Measurements from ENCODE around the gene TRIM60. TPM values are rescaled to one million over a fixed set of nuclear protein-coding genes. Genes with fewer than 3 reads are reported as not detected.
"Not testable (repeated sequence)": the region's sequence is repeated elsewhere in the genome, so short reads cannot be mapped to it uniquely, and the experiment has no call there.

Gene TRIM60
- total RNA-seq, 1 donor from 2014 or later: not detected

- no peak for TF ChIP-seq CTCF (conservative IDR thresholded peaks at IDR 0.05)
- no peak for DNase-seq (ENCODE audit: extremely low spot score, unreplicated experiment)
- Mint-ChIP-seq H3K27me3 (peaks cover 4% of the 10 kb centered on the region), H3K4me3 (no peak overlapping the region), H3K36me3 (no peaks in the 10 kb centered on the region), H3K4me1 (ENCODE audit: unreplicated experiment) (no peaks in the 10 kb centered on the region), H3K9me3 (no peaks in the 10 kb centered on the region), H3K27ac (no peak overlapping the region)
These were observed 20.8 kb upstream of the TRIM60 start for GRCh38 chr4:165010991-165011390.

- Mint-ChIP-seq H3K4me3 (no peak overlapping the region), H3K27me3 (peaks cover 4% of the 10 kb centered on the region), H3K27ac (no peak overlapping the region), H3K4me1 (ENCODE audit: unreplicated experiment) (no peaks in the 10 kb centered on the region), H3K36me3 (no peaks in the 10 kb centered on the region), H3K9me3 (no peaks in the 10 kb centered on the region)
- TF ChIP-seq CTCF (conservative IDR thresholded peaks at IDR 0.05): no peak
- DNase-seq (ENCODE audit: extremely low spot score, unreplicated experiment): no peak
These were observed 20.4 kb upstream of the TRIM60 start for GRCh38 chr4:165011403-165011802.

- no peak overlapping the region for H3K4me3 Mint-ChIP-seq
- no peaks in the 10 kb centered on the region for H3K4me1 Mint-ChIP-seq (ENCODE audit: unreplicated experiment)
- H3K27ac Mint-ChIP-seq: no peak overlapping the region
- H3K36me3 Mint-ChIP-seq: no peaks in the 10 kb centered on the region
- no peak for TF ChIP-seq CTCF (conservative IDR thresholded peaks at IDR 0.05)
- H3K9me3 Mint-ChIP-seq: no peaks in the 10 kb centered on the region
- peaks cover 4% of the 10 kb centered on the region for H3K27me3 Mint-ChIP-seq
- DNase-seq (ENCODE audit: extremely low spot score, unreplicated experiment): no peak
These were observed 18.1 kb upstream of the TRIM60 start for GRCh38 chr4:165013691-165014090.

- no peaks in the 10 kb centered on the region for H3K27me3 Mint-ChIP-seq
- no peaks in the 10 kb centered on the region for H3K4me1 Mint-ChIP-seq (ENCODE audit: unreplicated experiment)
- no peaks in the 10 kb centered on the region for H3K36me3 Mint-ChIP-seq
- no peak overlapping the region for H3K27ac Mint-ChIP-seq
- DNase-seq (ENCODE audit: extremely low spot score, unreplicated experiment): no peak
- TF ChIP-seq CTCF (conservative IDR thresholded peaks at IDR 0.05): peak; percentile 37
- no peak overlapping the region for H3K4me3 Mint-ChIP-seq
- no peaks in the 10 kb centered on the region for H3K9me3 Mint-ChIP-seq
These were observed 14.8 kb upstream of the TRIM60 start for GRCh38 chr4:165016971-165017370.

GRCh38 chr4:165019995-165020394, 11.8 kb upstream of the TRIM60 start:
- H3K9me3 Mint-ChIP-seq; DNase-seq (ENCODE audit: extremely low spot score, unreplicated experiment); H3K36me3 Mint-ChIP-seq; H3K27ac Mint-ChIP-seq; H3K27me3 Mint-ChIP-seq; H3K4me1 Mint-ChIP-seq (ENCODE audit: unreplicated experiment); H3K4me3 Mint-ChIP-seq: not testable (repeated sequence)

GRCh38 chr4:165025782-165026181, 6.0 kb upstream of the TRIM60 start:
- H3K36me3 Mint-ChIP-seq; H3K4me3 Mint-ChIP-seq; H3K27me3 Mint-ChIP-seq; H3K9me3 Mint-ChIP-seq; H3K27ac Mint-ChIP-seq; DNase-seq (ENCODE audit: extremely low spot score, unreplicated experiment); H3K4me1 Mint-ChIP-seq (ENCODE audit: unreplicated experiment): not testable (repeated sequence)

- no peak for DNase-seq (ENCODE audit: extremely low spot score, unreplicated experiment)
- Mint-ChIP-seq H3K36me3 (no peaks in the 10 kb centered on the region), H3K9me3 (no peaks in the 10 kb centered on the region), H3K27me3 (no peaks in the 10 kb centered on the region), H3K27ac (no peak overlapping the region), H3K4me1 (ENCODE audit: unreplicated experiment) (no peaks in the 10 kb centered on the region), H3K4me3 (no peak overlapping the region)
- no peak for TF ChIP-seq CTCF (conservative IDR thresholded peaks at IDR 0.05)
These were observed 3.9 kb upstream of the TRIM60 start for GRCh38 chr4:165027762-165028402.

Data from type B pancreatic cell (in vitro differentiated cells).